ENCODE results near the gene OR4S2.

- TF ChIP-seq YY1 (IDR thresholded peaks at IDR 0.05; ENCODE audit: low read depth) (no peak), TAF1 (IDR thresholded peaks at IDR 0.05; ENCODE audit: low read depth) (no peak), RAD21 (IDR thresholded peaks at IDR 0.05; ENCODE audit: low read depth) (no peak)
Measured at GRCh38 chr11:55673860-55674259, 25.7 kb downstream of the OR4S2 start.
